H9 (cell line): ENCODE measurements around the gene ARMS2. TPM values are rescaled to one million over a fixed set of nuclear protein-coding genes. Genes with fewer than 3 reads are reported as not detected.

Experiments used
- DNase-seq: peaks from one replicate; pipeline ENCODE4 v3.0.0-alpha.2; 2017
- H2AFZ ChIP-seq: one replicate; pipeline ENCODE4 v1.6.1; 2013; ENCODE audit warnings: mild to moderate bottlenecking, low read length, control low read depth, moderate library complexity
- H2AK5ac ChIP-seq: 2 replicates; pipeline ENCODE4 v1.6.1; 2013; ENCODE audit warnings: low read length, control low read depth, mixed read lengths; ENCODE audit not compliant: insufficient read length
- H2BK120ac ChIP-seq: one replicate; pipeline ENCODE4 v1.6.1; 2013; ENCODE audit warnings: low read depth, mild to moderate bottlenecking, low read length, control low read depth, inconsistent platforms; ENCODE audit not compliant: poor library complexity, severe bottlenecking
- H2BK12ac ChIP-seq: 2 replicates; pipeline ENCODE4 v1.6.1; 2013; ENCODE audit warnings: low read length, control low read depth, mixed read lengths, low read depth; ENCODE audit not compliant: insufficient read length
- H2BK15ac ChIP-seq: 2 replicates; pipeline ENCODE4 v1.6.1; 2013; ENCODE audit warnings: low read depth, low read length, control low read depth
- H2BK20ac ChIP-seq: one replicate; pipeline ENCODE4 v1.6.1; 2013; ENCODE audit warnings: low read depth, mild to moderate bottlenecking, low read length, control low read depth, inconsistent platforms; ENCODE audit not compliant: poor library complexity, severe bottlenecking
- H2BK5ac ChIP-seq: 2 replicates; pipeline ENCODE4 v1.6.1; 2013; ENCODE audit warnings: low read length, control low read depth, mixed read lengths; ENCODE audit not compliant: insufficient read length
- H3K14ac ChIP-seq: 2 replicates; pipeline ENCODE4 v1.6.1; 2013; ENCODE audit warnings: low read length, control low read depth; ENCODE audit not compliant: insufficient read depth
- H3K18ac ChIP-seq: 2 replicates; pipeline ENCODE4 v1.6.1; 2013; ENCODE audit warnings: low read depth, mild to moderate bottlenecking, mixed read lengths, low read length, control low read depth; ENCODE audit not compliant: insufficient read length
- H3K23ac ChIP-seq: 2 replicates; pipeline ENCODE4 v1.6.1; 2013; ENCODE audit warnings: low read length, control low read depth, mixed read lengths, low read depth; ENCODE audit not compliant: insufficient read length
- H3K23me2 ChIP-seq: 2 replicates; pipeline ENCODE4 v1.6.1; 2013; ENCODE audit warnings: low read depth, mild to moderate bottlenecking, mixed read lengths, low read length, control low read depth; ENCODE audit not compliant: insufficient read length, poor library complexity, severe bottlenecking
- H3K27ac ChIP-seq: 2 replicates; pipeline ENCODE4 v1.5.1; 2013; ENCODE audit warnings: low read length, control low read depth, mixed read lengths, low read depth; ENCODE audit not compliant: insufficient read length
- H3K27me3 ChIP-seq: 2 replicates; pipeline ENCODE4 v1.6.1; 2013; ENCODE audit warnings: low read length, control low read depth, inconsistent platforms; ENCODE audit not compliant: insufficient read depth
- H3K4ac ChIP-seq: 2 replicates; pipeline ENCODE4 v1.6.1; 2013; ENCODE audit warnings: low read depth, mild to moderate bottlenecking, control low read depth, inconsistent platforms, low read length, moderate library complexity
- H3K4me1 ChIP-seq: 2 replicates; pipeline ENCODE4 v1.6.1; 2013; ENCODE audit warnings: low read length, control low read depth, inconsistent platforms; ENCODE audit not compliant: insufficient read depth
- H3K4me2 ChIP-seq: 2 replicates; pipeline ENCODE4 v1.6.1; 2013; ENCODE audit warnings: low read length, control low read depth, mixed read lengths; ENCODE audit not compliant: insufficient read length, insufficient read depth
- H3K56ac ChIP-seq: 2 replicates; pipeline ENCODE4 v1.6.1; 2013; ENCODE audit warnings: low read depth, mild to moderate bottlenecking, mixed read lengths, low read length, control low read depth; ENCODE audit not compliant: insufficient read length
- H3K79me1 ChIP-seq: 2 replicates; pipeline ENCODE4 v1.6.1; 2013; ENCODE audit warnings: low read depth, mild to moderate bottlenecking, moderate library complexity, low read length, control low read depth, inconsistent platforms; ENCODE audit not compliant: insufficient read depth, poor library complexity, severe bottlenecking
- H3K79me2 ChIP-seq: 2 replicates; pipeline ENCODE4 v1.6.1; 2013; ENCODE audit warnings: low read length, control low read depth, inconsistent platforms; ENCODE audit not compliant: insufficient read depth
- H3K9ac ChIP-seq: 2 replicates; pipeline ENCODE4 v1.6.1; 2013; ENCODE audit warnings: low read length, control low read depth, mixed read lengths; ENCODE audit not compliant: insufficient read length; ENCODE audit errors: extremely low read depth
- H3K9me3 ChIP-seq: one replicate; pipeline ENCODE4 v1.6.1; 2013; ENCODE audit warnings: low read depth, low read length, inconsistent platforms; ENCODE audit not compliant: control insufficient read depth
- H3T11ph ChIP-seq: one replicate; pipeline ENCODE4 v1.6.1; 2013; ENCODE audit warnings: mild to moderate bottlenecking, low read length, control low read depth, inconsistent platforms
- H4K20me1 ChIP-seq: one replicate; pipeline ENCODE4 v1.6.1; 2013; ENCODE audit not compliant: control insufficient read depth, insufficient read length, insufficient read depth
- H4K5ac ChIP-seq: 2 replicates; pipeline ENCODE4 v1.6.1; 2013; ENCODE audit warnings: low read depth, mild to moderate bottlenecking, mixed read lengths, low read length, control low read depth; ENCODE audit not compliant: insufficient read length
- H4K8ac ChIP-seq: replicated peaks from 2 replicates; pipeline ENCODE4 v1.6.1; 2013; ENCODE audit warnings: low read length, control low read depth, mixed read lengths, low read depth; ENCODE audit not compliant: insufficient read length
- H4K91ac ChIP-seq: 2 replicates; pipeline ENCODE4 v1.6.1; 2013; ENCODE audit warnings: low read depth, mild to moderate bottlenecking, moderate library complexity, mixed read lengths, low read length, control low read depth; ENCODE audit not compliant: insufficient read length
- H3K27ac Mint-ChIP-seq, 3 experiments: 2 replicates in 2 of 3; 3 replicates in 1 of 3; pipeline ENCODE4 v1.8.0; 2020 to 2021; ENCODE audit warnings: mixed read lengths in 3 of 3, mild to moderate bottlenecking in 1 of 3, moderate library complexity in 1 of 3
- H3K27me3 Mint-ChIP-seq: 2 replicates; pipeline ENCODE4 v1.8.0; 2021; ENCODE audit warnings: low read depth, mild to moderate bottlenecking, moderate library complexity, mixed read lengths
- H3K36me3 Mint-ChIP-seq, 3 experiments: 2 replicates in 2 of 3; 3 replicates in 1 of 3; pipeline ENCODE4 v1.8.0; 2020 to 2021; ENCODE audit warnings: low read depth in 3 of 3, mixed read lengths in 3 of 3; ENCODE audit not compliant: insufficient read depth in 1 of 3
- H3K4me1 Mint-ChIP-seq, 2 experiments: 2 replicates each; pipeline ENCODE4 v1.8.0; 2020; ENCODE audit warnings: mixed read lengths in 2 of 2
- H3K4me3 Mint-ChIP-seq, 2 experiments: 2 replicates in 1 of 2; 3 replicates in 1 of 2; pipeline ENCODE4 v1.8.0; 2020 to 2021; ENCODE audit warnings: mild to moderate bottlenecking in 2 of 2, mixed read lengths in 2 of 2, moderate library complexity in 1 of 2
- H3K9me3 Mint-ChIP-seq, 2 experiments: 2 replicates in 1 of 2; 3 replicates in 1 of 2; pipeline ENCODE4 v1.8.0; 2020; ENCODE audit warnings: mild to moderate bottlenecking in 2 of 2, mixed read lengths in 2 of 2, moderate library complexity in 1 of 2
- CTCF ChIP-seq: fragments of 200-600 bp; sonication (generic); conservative IDR thresholded peaks from 3 replicates; pipeline ENCODE4 v1.8.0; 2021; ENCODE audit warnings: antibody characterized with exemption, mild to moderate bottlenecking
- WGBS: extraction: QIAGEN DNeasy Blood & Tissue Kit; methylation state at CpG from one replicate; pipeline ENCODE4 v1.1.7; 2013; ENCODE audit warnings: missing lambda C conversion rate, low lambda C conversion rate, mixed read lengths; ENCODE audit not compliant: insufficient read length; ENCODE audit errors: extremely low coverage; 5-methylcytosine and 5-hydroxymethylcytosine counted together
- total RNA-seq: library from RNA; stranded (reverse); gene quantifications from 2 replicates; pipeline ENCODE4 v1.2.1, GENCODE V29; 2021

ARMS2 gene
- total RNA-seq, 1 experiment from 2014 or later: not detected

DNA sequence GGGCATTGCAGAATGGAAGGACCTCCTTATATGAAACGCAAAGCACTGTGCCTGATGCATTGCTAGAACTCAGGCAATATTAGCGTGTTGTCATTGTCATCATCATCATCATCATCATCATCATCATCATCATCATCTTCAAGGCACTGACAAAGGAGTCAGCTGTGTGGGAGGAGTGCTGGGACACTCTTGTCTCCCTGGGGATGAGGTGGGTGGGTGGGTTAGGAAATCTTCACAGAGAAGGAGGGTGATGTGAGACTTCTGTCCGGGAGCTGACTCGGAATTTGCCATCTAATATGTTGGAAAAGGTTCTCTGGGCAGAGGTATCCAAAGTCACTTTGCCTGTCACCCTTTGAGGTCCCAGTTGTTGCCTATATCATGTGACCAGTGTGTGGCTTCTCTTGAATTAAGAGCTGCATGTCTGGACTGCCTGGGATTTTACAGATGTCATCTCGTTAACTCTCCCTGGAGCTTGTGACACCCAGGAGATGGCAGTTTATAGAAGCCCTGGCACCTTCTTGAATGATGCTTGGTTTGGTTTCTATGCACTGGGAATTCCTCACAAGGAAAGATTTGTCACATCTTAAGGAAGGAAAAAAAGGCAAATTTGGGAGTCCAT is 14.0 kb downstream of the ARMS2 start:
- Mint-ChIP-seq H3K27ac (no peak overlapping the region), H3K4me1 (peaks cover 0 to 8% of the 10 kb centered on the region in 2 experiments), H3K27me3 (peaks cover 50% of the 10 kb centered on the region), H3K9me3 (no peaks in the 10 kb centered on the region), H3K36me3 (0 out of 7 replicates have a peak, but pooled peaks cover 0 to 2% (median 0%) of the 10 kb centered on the region in 3 experiments), H3K4me3 (no peak overlapping the region)
- Histone ChIP-seq H3K27me3 (peaks cover 6% of the 10 kb centered on the region; the same call in 1 of the 2 replicates), H2AK5ac (no peak overlapping the region), H4K8ac (no peak overlapping the region), H3K23me2 (no peaks in the 10 kb centered on the region), H3K79me1 (no peaks in the 10 kb centered on the region), H3K9ac (no peak overlapping the region), H4K5ac (no peak overlapping the region), H3T11ph (no peak overlapping the region), H3K14ac (no peak overlapping the region), H3K4me1 (no peaks in the 10 kb centered on the region), H4K91ac (no peak overlapping the region), H3K9me3 (no peaks in the 10 kb centered on the region), H3K4ac (no peak overlapping the region), H2BK12ac (no peak overlapping the region), H4K20me1 (no peaks in the 10 kb centered on the region), H3K18ac (no peak overlapping the region), H2BK15ac (no peak overlapping the region), H3K4me2 (no peak overlapping the region), H2BK120ac (no peak overlapping the region), H3K27ac (no peak overlapping the region), H2AFZ (no peak overlapping the region), H3K23ac (no peak overlapping the region), H3K56ac (no peak overlapping the region), H2BK20ac (no peak overlapping the region), H3K79me2 (no peaks in the 10 kb centered on the region), H2BK5ac (no peak overlapping the region)
- TF ChIP-seq CTCF: no peak
- no peak for DNase-seq
- no CpG with 5 or more reads among the region's 5 CpGs for WGBS
